Measurements from ENCODE around the gene LRRC75B. TPM values are rescaled to one million over a fixed set of nuclear protein-coding genes. Genes with fewer than 3 reads are reported as not detected.
"Not testable (repeated sequence)": the region's sequence is repeated elsewhere in the genome, so short reads cannot be mapped to it uniquely, and the experiment has no call there.

The LRRC75B gene
- polyA plus RNA-seq, 1 donor from 2014 or later = 0.63 TPM

DNA sequence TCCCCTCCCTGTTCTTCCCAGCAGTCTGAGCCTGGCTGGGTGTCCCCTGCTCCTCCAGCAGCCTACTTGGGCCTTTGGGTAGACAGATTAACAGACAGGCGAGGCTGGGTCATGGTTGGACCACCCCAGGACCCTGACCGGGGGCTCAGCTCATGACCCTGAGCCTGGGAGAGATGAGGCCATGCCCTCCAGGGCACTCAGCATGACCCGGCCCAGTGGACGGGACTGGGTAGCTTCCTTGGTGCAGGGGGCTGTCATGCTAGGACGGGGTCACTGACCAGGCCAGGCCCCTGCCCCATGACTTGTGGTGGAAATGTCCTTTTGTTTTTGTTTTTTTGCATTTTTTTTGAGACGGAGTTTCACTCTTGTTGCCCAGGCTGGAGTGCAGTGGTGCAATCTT is 15.5 kb upstream of the LRRC75B start:
- Mint-ChIP-seq H3K4me3 (peak overlapping the region in 3 of 4 donors; percentile 63 to 94 (median 86)), H3K4me1 (peaks cover 5 to 13% (median 8%) of the 10 kb centered on the region in 3 donors)
- not testable (repeated sequence) for H3K27me3 Mint-ChIP-seq, H3K27ac Mint-ChIP-seq, H3K9me3 Mint-ChIP-seq, H3K36me3 Mint-ChIP-seq

- not testable (repeated sequence) for H3K27me3 Mint-ChIP-seq, H3K36me3 Mint-ChIP-seq, H3K9me3 Mint-ChIP-seq
- peak overlapping the region in 2 of 3 donors; percentile 83 to 97 for H3K27ac Mint-ChIP-seq
- H3K4me3 Mint-ChIP-seq = peak overlapping the region; percentile 86 to 94 (median 90)
- peaks cover 5 to 13% (median 9%) of the 10 kb centered on the region in 3 donors for H3K4me1 Mint-ChIP-seq
Observed at GRCh38 chr22:24607429-24607983, 14.6 kb upstream of the LRRC75B start.

GRCh38 chr22:24606340-24606739 is 13.5 kb upstream of the LRRC75B start:
- H3K36me3 Mint-ChIP-seq, H3K27me3 Mint-ChIP-seq, H3K4me3 Mint-ChIP-seq, H3K9me3 Mint-ChIP-seq, H3K27ac Mint-ChIP-seq: not testable (repeated sequence)
- peaks cover 5 to 13% (median 9%) of the 10 kb centered on the region in 3 donors for H3K4me1 Mint-ChIP-seq

- H3K9me3 Mint-ChIP-seq, H3K27ac Mint-ChIP-seq: not testable (repeated sequence)
Observed at GRCh38 chr22:24603770-24604629, 11.1 kb upstream of the LRRC75B start.

DNA sequence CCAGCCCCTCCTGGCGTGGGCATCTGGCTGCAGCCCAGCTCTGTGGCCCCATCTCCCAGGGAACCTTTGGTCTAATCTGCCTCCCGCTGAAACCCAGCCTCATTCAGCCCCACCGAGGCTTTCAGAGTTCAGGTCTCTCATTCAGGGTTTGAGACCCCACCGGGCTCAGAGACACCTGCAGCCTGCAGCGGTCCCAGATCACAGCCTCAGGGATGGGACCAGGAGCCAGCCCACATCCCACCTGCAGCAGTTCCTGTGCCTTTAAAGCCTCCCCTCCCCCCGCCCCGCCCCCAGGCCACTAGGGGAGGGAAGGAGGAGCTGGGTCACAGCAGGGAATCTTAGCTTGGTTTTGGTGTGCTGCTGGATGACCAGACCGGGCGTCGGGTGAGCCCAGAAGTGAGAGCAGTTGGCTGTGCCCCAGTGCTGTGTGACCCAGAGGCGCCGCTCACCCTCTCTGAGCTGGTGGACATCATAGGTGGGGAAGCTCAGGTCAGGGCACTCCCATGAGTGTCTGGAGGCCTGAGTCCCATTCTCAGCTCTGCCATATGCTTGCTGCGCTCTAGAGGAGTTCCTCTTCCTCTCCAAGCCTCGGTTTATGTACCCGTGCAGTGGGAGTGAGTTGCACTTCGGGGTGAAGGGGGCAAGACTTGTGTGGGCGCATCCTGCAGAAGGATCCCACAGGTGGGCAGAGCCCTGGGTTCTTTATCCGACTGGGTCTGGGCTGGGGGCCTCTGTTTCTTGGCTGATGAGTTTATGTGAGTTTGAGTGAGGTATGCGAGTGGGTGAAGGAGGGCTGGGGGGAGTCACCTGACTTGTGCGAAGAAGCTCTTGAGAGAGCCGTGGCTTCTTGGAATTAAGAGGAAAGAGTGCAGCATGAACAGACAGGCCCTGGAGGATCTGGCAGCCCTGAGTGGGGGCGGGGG is 10.2 kb upstream of the LRRC75B start, which contains the start of gene GGT1:
Gene GGT1, plus strand, starts transcription at position 347 of the 923 bp plus-strand sequence. CDS start 7,889 bp downstream, outside the sequence.
- not testable (repeated sequence) for H3K9me3 Mint-ChIP-seq, H3K27ac Mint-ChIP-seq, H3K36me3 Mint-ChIP-seq, H3K27me3 Mint-ChIP-seq
- peak within 1 kb of the TSS in 2 of 4 donors; percentile 57 to 83 for H3K4me3 Mint-ChIP-seq
- peaks cover 5 to 11% (median 8%) of the 10 kb centered on the region in 3 donors for H3K4me1 Mint-ChIP-seq

More at GRCh38 chr22:24603770-24604629, 11.1 kb upstream of the LRRC75B start:
- H3K27me3 Mint-ChIP-seq, H3K36me3 Mint-ChIP-seq: not testable (repeated sequence)
- peaks cover 5 to 11% (median 9%) of the 10 kb centered on the region in 3 donors for H3K4me1 Mint-ChIP-seq
- peak overlapping the region in 2 of 4 donors; percentile 57 to 83 for H3K4me3 Mint-ChIP-seq

- H3K9me3 Mint-ChIP-seq, H3K36me3 Mint-ChIP-seq: not testable (repeated sequence)
Observed at GRCh38 chr22:24602105-24602749, 9.4 kb upstream of the LRRC75B start.

GRCh38 chr22:24601217-24602104 is 8.6 kb upstream of the LRRC75B start:
- no peak overlapping the region for H3K4me3 Mint-ChIP-seq
- no peaks in the 10 kb centered on the region for H3K27me3 Mint-ChIP-seq
- H3K4me1 Mint-ChIP-seq = peaks cover 0 to 6% (median 5%) of the 10 kb centered on the region in 3 donors
- no peaks in the 10 kb centered on the region for H3K36me3 Mint-ChIP-seq
- H3K9me3 Mint-ChIP-seq = no peaks in the 10 kb centered on the region
- H3K27ac Mint-ChIP-seq = no peak overlapping the region

More at GRCh38 chr22:24602105-24602749, 9.4 kb upstream of the LRRC75B start:
- not testable (repeated sequence) for H3K27me3 Mint-ChIP-seq, H3K4me3 Mint-ChIP-seq, H3K4me1 Mint-ChIP-seq, H3K27ac Mint-ChIP-seq

- H3K27me3 Mint-ChIP-seq, H3K27ac Mint-ChIP-seq, H3K4me3 Mint-ChIP-seq, H3K4me1 Mint-ChIP-seq, H3K36me3 Mint-ChIP-seq, H3K9me3 Mint-ChIP-seq: not testable (repeated sequence)
Observed at GRCh38 chr22:24599958-24600715, 7.3 kb upstream of the LRRC75B start.

DNA sequence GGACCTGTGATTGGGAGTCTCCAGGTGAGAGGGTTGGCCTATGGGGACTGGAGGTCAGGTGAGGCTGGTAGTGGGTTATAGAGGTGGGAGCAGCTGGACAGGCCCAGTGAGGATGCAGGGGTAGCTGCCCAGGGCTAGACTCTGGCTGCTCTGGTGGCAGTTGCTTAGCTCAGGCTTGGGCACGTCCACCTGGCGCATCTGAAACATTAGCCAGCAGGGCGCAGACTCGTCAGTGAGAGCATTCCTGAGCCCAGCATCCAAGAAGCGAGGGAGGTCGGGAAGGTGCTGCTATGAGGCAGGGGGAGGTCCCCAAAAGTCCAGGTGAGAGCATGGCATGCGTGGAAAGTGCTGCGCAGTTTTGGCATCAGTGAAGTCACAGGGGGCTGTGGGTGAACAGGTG is 6.6 kb upstream of the LRRC75B start:
- Mint-ChIP-seq H3K27me3 (no peaks in the 10 kb centered on the region), H3K9me3 (no peaks in the 10 kb centered on the region), H3K4me1 (peaks cover 0 to 6% (median 5%) of the 10 kb centered on the region in 3 donors), H3K36me3 (no peaks in the 10 kb centered on the region), H3K4me3 (no peak overlapping the region), H3K27ac (no peak overlapping the region)

DNA sequence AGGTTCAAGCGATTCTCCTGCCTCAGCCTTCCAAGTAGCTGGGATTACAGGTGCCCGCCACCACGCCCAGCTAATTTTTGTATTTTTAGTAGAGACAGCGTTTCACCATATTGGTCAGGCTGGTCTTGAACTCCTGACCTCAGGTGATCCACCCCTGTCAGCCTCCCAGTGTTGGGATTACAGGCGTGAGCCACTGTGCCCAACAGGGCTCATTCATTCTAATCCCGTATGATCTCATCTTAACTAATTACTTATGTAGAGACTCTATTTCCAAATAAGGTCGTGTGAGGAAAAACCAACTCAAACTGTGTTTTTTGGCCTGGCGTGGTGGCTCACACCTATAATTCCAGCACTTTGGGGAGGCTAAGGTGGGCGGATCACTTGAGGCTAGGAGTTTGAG is 4.2 kb upstream of the LRRC75B start:
- H3K27me3 Mint-ChIP-seq, H3K27ac Mint-ChIP-seq, H3K36me3 Mint-ChIP-seq, H3K9me3 Mint-ChIP-seq, H3K4me1 Mint-ChIP-seq: not testable (repeated sequence)
- H3K4me3 Mint-ChIP-seq = peak overlapping the region in 1 of 4 donors; percentile 72

DNA sequence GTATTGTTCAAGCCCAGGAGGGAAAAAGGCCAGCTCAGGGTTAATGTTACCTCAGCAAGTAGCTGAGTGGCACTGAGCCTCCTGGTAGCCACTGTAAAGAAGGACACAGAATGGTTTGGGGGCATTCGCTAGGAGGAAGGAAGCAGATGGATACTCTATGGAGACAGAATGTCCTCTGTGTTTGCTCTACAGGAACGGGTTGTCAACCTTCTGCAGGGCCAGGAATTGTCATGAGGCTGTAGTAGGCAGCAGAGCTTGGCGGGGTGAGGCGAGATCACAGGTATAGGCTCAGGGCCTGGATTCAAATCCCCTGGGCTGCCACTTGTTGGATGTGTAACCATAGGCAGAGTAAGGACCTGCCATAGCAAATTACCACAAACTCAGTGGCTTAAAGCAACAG is 3.0 kb upstream of the LRRC75B start:
- H3K27me3 Mint-ChIP-seq = no peaks in the 10 kb centered on the region
- no peak overlapping the region for H3K4me3 Mint-ChIP-seq
- H3K9me3 Mint-ChIP-seq = no peaks in the 10 kb centered on the region
- H3K4me1 Mint-ChIP-seq = peaks cover 0 to 4% (median 2%) of the 10 kb centered on the region in 3 donors
- no peaks in the 10 kb centered on the region for H3K36me3 Mint-ChIP-seq
- no peak overlapping the region for H3K27ac Mint-ChIP-seq

DNA sequence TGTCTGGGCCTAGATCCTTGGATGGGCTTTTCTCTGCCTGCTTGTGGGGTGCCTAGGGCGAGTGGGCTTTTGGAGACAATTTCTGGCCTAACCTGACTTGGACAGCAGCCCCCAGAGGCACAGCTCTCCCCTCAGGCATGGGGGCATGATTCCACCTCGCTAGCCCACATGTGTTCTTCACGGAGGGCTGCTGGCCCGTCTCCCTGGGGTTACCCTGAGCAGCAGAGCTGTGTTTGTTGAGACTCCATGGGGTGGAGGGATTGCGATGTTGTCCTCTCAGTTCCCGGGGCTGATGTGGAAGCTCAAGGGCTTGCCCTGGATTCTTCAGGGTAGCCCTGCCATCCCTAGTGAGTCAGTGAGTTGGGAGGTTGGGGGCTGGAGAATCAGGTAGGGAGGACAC is 2.4 kb upstream of the LRRC75B start:
- Mint-ChIP-seq H3K36me3 (no peaks in the 10 kb centered on the region), H3K9me3 (no peaks in the 10 kb centered on the region)

GRCh38 chr22:24594569-24595120 is 1.8 kb upstream of the LRRC75B start:
- Mint-ChIP-seq H3K27me3 (no peaks in the 10 kb centered on the region), H3K9me3 (no peaks in the 10 kb centered on the region), H3K27ac (peak overlapping the region in 1 of 3 donors; percentile 39), H3K4me3 (peak overlapping the region in 1 of 4 donors; percentile 82), H3K4me1 (peaks cover 0 to 4% (median 2%) of the 10 kb centered on the region in 3 donors), H3K36me3 (no peaks in the 10 kb centered on the region)

More for the DNA sequence above, 2.4 kb upstream of the LRRC75B start:
- peaks cover 0 to 4% (median 2%) of the 10 kb centered on the region in 3 donors for H3K4me1 Mint-ChIP-seq
- no peak overlapping the region for H3K27ac Mint-ChIP-seq
- H3K4me3 Mint-ChIP-seq = no peak overlapping the region
- no peaks in the 10 kb centered on the region for H3K27me3 Mint-ChIP-seq
